GM12878 (cell line): Measurements from ENCODE around the gene FAM118B. TPM values are rescaled to one million over a fixed set of nuclear protein-coding genes. Genes with fewer than 3 reads are reported as not detected.

Source experiments
- BCL11A ChIP-seq: IDR thresholded peaks from 2 replicates; pipeline ENCODE4 v1.6.1; 2011; ENCODE audit warnings: low read depth, low read length
- BRCA1 ChIP-seq: IDR thresholded peaks from 2 replicates; pipeline ENCODE4 v1.6.1; 2011; ENCODE audit warnings: low read depth, low read length, improper control_type of control experiment
- CHD2 ChIP-seq: IDR thresholded peaks from 2 replicates; pipeline ENCODE4 v1.6.1; 2011; ENCODE audit warnings: low read depth, low read length, improper control_type of control experiment, borderline replicate concordance
- CREM ChIP-seq: IDR thresholded peaks from 2 replicates; pipeline ENCODE4 v1.6.1; 2014; ENCODE audit warnings: antibody characterized with exemption, low read depth
- ETV6 ChIP-seq, 2 experiments: fragments of 450-650 bp in 1 of 2; IDR thresholded peaks in 1 of 2; conservative IDR thresholded peaks in 1 of 2; 2 replicates each; pipeline ENCODE4 v1.6.1; 2014; ENCODE audit warnings: antibody characterized with exemption in 1 of 2, borderline replicate concordance in 1 of 2, low read depth in 1 of 2, mild to moderate bottlenecking in 1 of 2, moderate library complexity in 1 of 2
- FOXK2 ChIP-seq: fragments of 450-650 bp; IDR thresholded peaks from 2 replicates; pipeline ENCODE4 v1.6.1; 2017; ENCODE audit warnings: mild to moderate bottlenecking, moderate library complexity
- HDGF ChIP-seq: fragments of 450-650 bp; IDR thresholded peaks from 2 replicates; pipeline ENCODE4 v1.6.1; 2016; ENCODE audit warnings: antibody characterized with exemption
- KLF5 ChIP-seq: fragments of 450-650 bp; IDR thresholded peaks from 2 replicates; pipeline ENCODE4 v1.6.1; 2014; ENCODE audit warnings: mild to moderate bottlenecking; ENCODE audit not compliant: partially characterized antibody
- LARP7 ChIP-seq: fragments of 450-650 bp; IDR thresholded peaks from 2 replicates; pipeline ENCODE4 v1.6.1; 2017; ENCODE audit warnings: mild to moderate bottlenecking
- NR2C1 ChIP-seq: fragments of 450-650 bp; IDR thresholded peaks from 2 replicates; pipeline ENCODE4 v1.6.1; 2017; ENCODE audit warnings: antibody characterized with exemption, mild to moderate bottlenecking, moderate library complexity
- PAX8 ChIP-seq: fragments of 450-650 bp; IDR thresholded peaks from 2 replicates; pipeline ENCODE4 v1.6.1; 2017; ENCODE audit warnings: mild to moderate bottlenecking, moderate library complexity
- PML ChIP-seq: IDR thresholded peaks from 2 replicates; pipeline ENCODE4 v1.6.1; 2012; ENCODE audit warnings: low read length, inconsistent platforms
- RB1 ChIP-seq: fragments of 450-650 bp; formaldehyde crosslinking; IDR thresholded peaks from 2 replicates; pipeline ENCODE4 v1.6.1; 2017; ENCODE audit warnings: mild to moderate bottlenecking, borderline replicate concordance
- RBBP5 ChIP-seq: fragments of 200-600 bp; sonication (generic); conservative IDR thresholded peaks from 2 replicates; pipeline ENCODE4 v1.6.1; 2016
- SRF ChIP-seq, 2 experiments: IDR thresholded peaks; 2 replicates each; pipeline ENCODE4 v1.6.1; 2011; ENCODE audit warnings: low read depth in 2 of 2, low read length in 2 of 2, mild to moderate bottlenecking in 1 of 2, moderate library complexity in 1 of 2
- TCF12 ChIP-seq: IDR thresholded peaks from 2 replicates; pipeline ENCODE4 v1.6.1; 2011; ENCODE audit warnings: low read depth, mild to moderate bottlenecking, low read length
- ZNF274 ChIP-seq: IDR thresholded peaks from one replicate; pipeline ENCODE4 v1.8.0; 2011; ENCODE audit not compliant: insufficient read length, insufficient read depth
- ZSCAN29 ChIP-seq: fragments of 450-650 bp; IDR thresholded peaks from 2 replicates; pipeline ENCODE4 v1.6.1; 2017; ENCODE audit warnings: mild to moderate bottlenecking, moderate library complexity
- polyA plus RNA-seq, 11 experiments: library from polyadenylated mRNA; depleted of rRNA in 4 of 11; unstranded in 6 of 11; stranded (reverse) in 5 of 11; fragments of >200 nt; fragmentation: Nextera tagmentation in 4 of 11; fragmentation: Illumina TruSeq in 1 of 11; extraction: Ambion mirVana in 4 of 11; extraction: Trizol in 1 of 11; gene quantifications; 1 replicate in 1 of 11; 2 replicates in 10 of 11; pipeline versions ENCODE4 v1.2.1 to v1.2.3, GENCODE V29; 2011 to 2016; ENCODE audit warnings: inconsistent platforms in 2 of 11, missing spikeins in 2 of 11, low read depth in 1 of 11
- total RNA-seq, 4 experiments: library from RNA; depleted of rRNA in 3 of 4; stranded (reverse); fragments of >200 nt in 3 of 4; fragmentation: Illumina TruSeq in 1 of 4; extraction: Trizol in 1 of 4; gene quantifications; 2 replicates each; pipeline versions ENCODE4 v1.2.1 to v1.2.3, GENCODE V29; 2013 to 2021
- TF ChIP-seq, protein P1 (sequence below): fragments of 450-650 bp; IDR thresholded peaks from 2 replicates; pipeline ENCODE4 v1.6.1; 2018; ENCODE audit warnings: borderline replicate concordance, mild to moderate bottlenecking; ENCODE audit not compliant: partially characterized antibody
- TF ChIP-seq, protein P2 (sequence below): fragments of 450-650 bp; IDR thresholded peaks from 2 replicates; pipeline ENCODE4 v1.6.1; 2017; ENCODE audit warnings: mild to moderate bottlenecking
- TF ChIP-seq, protein P3 (sequence below): fragments of 450-650 bp; IDR thresholded peaks from 2 replicates; pipeline ENCODE4 v1.6.1; 2017; ENCODE audit warnings: low read depth, mild to moderate bottlenecking, moderate library complexity
- TF ChIP-seq, protein P4 (sequence below): fragments of 450-650 bp; IDR thresholded peaks from 2 replicates; pipeline ENCODE4 v1.6.1; 2017; ENCODE audit warnings: mild to moderate bottlenecking, moderate library complexity

Gene FAM118B
- total and polyA plus RNA-seq, 10 of the 15 experiments (the other 5 are each of a cell fraction or from before 2014, with no cell fraction given), result 12.8 to 29.7 (median 16.5) TPM

DNA sequence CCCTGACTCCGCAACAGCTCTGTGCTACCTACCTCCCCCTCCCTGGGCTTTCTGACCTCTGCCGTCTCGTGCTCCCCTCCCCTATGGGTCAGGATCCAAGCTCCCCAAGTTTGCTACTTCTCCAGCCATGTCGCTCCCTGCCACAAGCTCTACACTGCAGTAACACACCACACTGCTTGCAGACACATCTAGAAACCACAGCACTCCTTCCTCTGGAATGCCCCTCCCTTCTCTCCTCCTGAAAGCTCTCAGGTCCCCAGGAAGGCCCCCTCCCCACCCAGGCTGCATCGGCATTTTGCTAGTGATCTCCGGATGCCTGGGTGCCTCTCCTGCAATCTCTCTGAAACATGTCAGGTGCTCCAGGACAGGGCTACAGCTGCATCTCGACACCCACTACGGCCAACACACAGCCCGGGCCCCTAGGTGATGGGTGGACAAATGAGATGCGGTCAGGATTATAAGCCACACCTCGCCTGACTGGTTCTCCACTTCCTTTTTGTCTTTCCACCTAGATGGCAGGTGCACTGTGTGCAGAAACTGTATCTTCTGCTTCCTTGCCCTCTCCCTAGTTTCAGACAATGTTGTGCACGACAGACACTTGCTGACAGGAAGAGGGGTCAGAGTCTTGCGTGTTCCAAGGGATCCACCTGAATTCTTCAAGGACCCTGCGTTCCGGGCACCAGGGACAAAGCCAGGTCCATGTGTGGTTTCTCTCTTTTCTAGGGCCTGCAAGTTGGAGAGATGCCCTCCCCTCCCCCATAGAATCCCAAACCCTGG, 23.1 kb upstream of the FAM118B start (continued):
- TF ChIP-seq ZNF274 (no peak), FOXK2 (no peak), CHD2 (peak; percentile 50; the same call in 1 of the 2 replicates), RBBP5 (no peak), ZSCAN29 (no peak), TCF12 (peak; percentile 98), BCL11A (peak; percentile 78), PML (no peak), CREM (peak; percentile 63; the same call in 1 of the 2 replicates), RB1 (no peak), SRF (IDR thresholded peaks at IDR 0.05; ENCODE audit: low read depth in 2 of 2, low read length in 2 of 2) (no peak), NR2C1 (no peak), KLF5 (no peak), LARP7 (no peak), HDGF (no peak), BRCA1 (no peak), ETV6 (conservative IDR thresholded peaks at IDR 0.05 in 1 of 2, IDR thresholded peaks at IDR 0.05 in 1 of 2; ENCODE audit: borderline replicate concordance in 1 of 2, low read depth in 1 of 2) (peak in 1 of 2 experiments; percentile 72; a peak in 1 of 4 replicates), PAX8 (no peak)
- TF ChIP-seq, protein P1, sequence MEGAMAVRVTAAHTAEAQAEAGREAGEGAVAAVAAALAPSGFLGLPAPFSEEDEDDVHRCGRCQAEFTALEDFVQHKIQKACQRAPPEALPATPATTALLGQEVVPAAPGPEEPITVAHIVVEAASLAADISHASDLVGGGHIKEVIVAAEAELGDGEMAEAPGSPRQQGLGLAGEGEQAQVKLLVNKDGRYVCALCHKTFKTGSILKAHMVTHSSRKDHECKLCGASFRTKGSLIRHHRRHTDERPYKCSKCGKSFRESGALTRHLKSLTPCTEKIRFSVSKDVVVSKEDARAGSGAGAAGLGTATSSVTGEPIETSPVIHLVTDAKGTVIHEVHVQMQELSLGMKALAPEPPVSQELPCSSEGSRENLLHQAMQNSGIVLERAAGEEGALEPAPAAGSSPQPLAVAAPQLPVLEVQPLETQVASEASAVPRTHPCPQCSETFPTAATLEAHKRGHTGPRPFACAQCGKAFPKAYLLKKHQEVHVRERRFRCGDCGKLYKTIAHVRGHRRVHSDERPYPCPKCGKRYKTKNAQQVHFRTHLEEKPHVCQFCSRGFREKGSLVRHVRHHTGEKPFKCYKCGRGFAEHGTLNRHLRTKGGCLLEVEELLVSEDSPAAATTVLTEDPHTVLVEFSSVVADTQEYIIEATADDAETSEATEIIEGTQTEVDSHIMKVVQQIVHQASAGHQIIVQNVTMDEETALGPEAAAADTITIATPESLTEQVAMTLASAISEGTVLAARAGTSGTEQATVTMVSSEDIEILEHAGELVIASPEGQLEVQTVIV, result no peak
- TF ChIP-seq, protein P2, sequence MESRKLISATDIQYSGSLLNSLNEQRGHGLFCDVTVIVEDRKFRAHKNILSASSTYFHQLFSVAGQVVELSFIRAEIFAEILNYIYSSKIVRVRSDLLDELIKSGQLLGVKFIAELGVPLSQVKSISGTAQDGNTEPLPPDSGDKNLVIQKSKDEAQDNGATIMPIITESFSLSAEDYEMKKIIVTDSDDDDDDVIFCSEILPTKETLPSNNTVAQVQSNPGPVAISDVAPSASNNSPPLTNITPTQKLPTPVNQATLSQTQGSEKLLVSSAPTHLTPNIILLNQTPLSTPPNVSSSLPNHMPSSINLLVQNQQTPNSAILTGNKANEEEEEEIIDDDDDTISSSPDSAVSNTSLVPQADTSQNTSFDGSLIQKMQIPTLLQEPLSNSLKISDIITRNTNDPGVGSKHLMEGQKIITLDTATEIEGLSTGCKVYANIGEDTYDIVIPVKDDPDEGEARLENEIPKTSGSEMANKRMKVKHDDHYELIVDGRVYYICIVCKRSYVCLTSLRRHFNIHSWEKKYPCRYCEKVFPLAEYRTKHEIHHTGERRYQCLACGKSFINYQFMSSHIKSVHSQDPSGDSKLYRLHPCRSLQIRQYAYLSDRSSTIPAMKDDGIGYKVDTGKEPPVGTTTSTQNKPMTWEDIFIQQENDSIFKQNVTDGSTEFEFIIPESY, result no peak
- TF ChIP-seq, protein P3, sequence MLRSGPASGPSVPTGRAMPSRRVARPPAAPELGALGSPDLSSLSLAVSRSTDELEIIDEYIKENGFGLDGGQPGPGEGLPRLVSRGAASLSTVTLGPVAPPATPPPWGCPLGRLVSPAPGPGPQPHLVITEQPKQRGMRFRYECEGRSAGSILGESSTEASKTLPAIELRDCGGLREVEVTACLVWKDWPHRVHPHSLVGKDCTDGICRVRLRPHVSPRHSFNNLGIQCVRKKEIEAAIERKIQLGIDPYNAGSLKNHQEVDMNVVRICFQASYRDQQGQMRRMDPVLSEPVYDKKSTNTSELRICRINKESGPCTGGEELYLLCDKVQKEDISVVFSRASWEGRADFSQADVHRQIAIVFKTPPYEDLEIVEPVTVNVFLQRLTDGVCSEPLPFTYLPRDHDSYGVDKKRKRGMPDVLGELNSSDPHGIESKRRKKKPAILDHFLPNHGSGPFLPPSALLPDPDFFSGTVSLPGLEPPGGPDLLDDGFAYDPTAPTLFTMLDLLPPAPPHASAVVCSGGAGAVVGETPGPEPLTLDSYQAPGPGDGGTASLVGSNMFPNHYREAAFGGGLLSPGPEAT, result peak; percentile 55
- TF ChIP-seq, protein P4, sequence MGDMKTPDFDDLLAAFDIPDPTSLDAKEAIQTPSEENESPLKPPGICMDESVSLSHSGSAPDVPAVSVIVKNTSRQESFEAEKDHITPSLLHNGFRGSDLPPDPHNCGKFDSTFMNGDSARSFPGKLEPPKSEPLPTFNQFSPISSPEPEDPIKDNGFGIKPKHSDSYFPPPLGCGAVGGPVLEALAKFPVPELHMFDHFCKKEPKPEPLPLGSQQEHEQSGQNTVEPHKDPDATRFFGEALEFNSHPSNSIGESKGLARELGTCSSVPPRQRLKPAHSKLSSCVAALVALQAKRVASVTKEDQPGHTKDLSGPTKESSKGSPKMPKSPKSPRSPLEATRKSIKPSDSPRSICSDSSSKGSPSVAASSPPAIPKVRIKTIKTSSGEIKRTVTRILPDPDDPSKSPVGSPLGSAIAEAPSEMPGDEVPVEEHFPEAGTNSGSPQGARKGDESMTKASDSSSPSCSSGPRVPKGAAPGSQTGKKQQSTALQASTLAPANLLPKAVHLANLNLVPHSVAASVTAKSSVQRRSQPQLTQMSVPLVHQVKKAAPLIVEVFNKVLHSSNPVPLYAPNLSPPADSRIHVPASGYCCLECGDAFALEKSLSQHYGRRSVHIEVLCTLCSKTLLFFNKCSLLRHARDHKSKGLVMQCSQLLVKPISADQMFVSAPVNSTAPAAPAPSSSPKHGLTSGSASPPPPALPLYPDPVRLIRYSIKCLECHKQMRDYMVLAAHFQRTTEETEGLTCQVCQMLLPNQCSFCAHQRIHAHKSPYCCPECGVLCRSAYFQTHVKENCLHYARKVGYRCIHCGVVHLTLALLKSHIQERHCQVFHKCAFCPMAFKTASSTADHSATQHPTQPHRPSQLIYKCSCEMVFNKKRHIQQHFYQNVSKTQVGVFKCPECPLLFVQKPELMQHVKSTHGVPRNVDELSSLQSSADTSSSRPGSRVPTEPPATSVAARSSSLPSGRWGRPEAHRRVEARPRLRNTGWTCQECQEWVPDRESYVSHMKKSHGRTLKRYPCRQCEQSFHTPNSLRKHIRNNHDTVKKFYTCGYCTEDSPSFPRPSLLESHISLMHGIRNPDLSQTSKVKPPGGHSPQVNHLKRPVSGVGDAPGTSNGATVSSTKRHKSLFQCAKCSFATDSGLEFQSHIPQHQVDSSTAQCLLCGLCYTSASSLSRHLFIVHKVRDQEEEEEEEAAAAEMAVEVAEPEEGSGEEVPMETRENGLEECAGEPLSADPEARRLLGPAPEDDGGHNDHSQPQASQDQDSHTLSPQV, result no peak
